ENCODE measurements around the gene CPT1B. TPM values are rescaled to one million over a fixed set of nuclear protein-coding genes. Genes with fewer than 3 reads are reported as not detected.

CPT1B gene
- total RNA-seq, 2 experiments from 2014 or later: 42.9 to 43.7 TPM

GRCh38 chr22:50527921-50528681 lies 50.1 kb downstream of the CPT1B start:
- Mint-ChIP-seq H3K27ac (peak overlapping the region; percentile 88), H3K4me3 (peak overlapping the region; percentile 94), H3K4me1 (ENCODE audit: low read depth) (peaks cover 31% of the 10 kb centered on the region), H3K36me3 (ENCODE audit: low read depth) (peaks cover 27% of the 10 kb centered on the region), H3K9me3 (no peaks in the 10 kb centered on the region), H3K27me3 (no peaks in the 10 kb centered on the region)
- CTCF ChIA-PET: interaction anchor here (0.9 to 4.3 kb wide), 5 partner anchors 20 to 92 kb away, joined by 3 to 67 read pairs (median 5); partner anchors contain the start of gene SYCE3
- POLR2A ChIA-PET: interaction anchor here (0.9 to 6.7 kb wide), 12 partner anchors 9 to 98 kb away, joined by 3 to 175 read pairs (median 7); partner anchors contain the start of genes CHKB, KLHDC7B, LMF2 and NCAPH2
- TF ChIP-seq CTCF (IDR thresholded peaks at IDR 0.05): no peak
- no peak for ATAC-seq
- DNase-seq: no peak
- intact Hi-C loops (cut with micrococcal nuclease): loop anchor here (5.0 kb wide), 1 partner anchor 54 kb away; the partner anchor contains the start of gene CHKB

GRCh38 chr22:50526834-50527801 lies 51.1 kb downstream of the CPT1B start:
- TF ChIP-seq CTCF (IDR thresholded peaks at IDR 0.05): no peak
- intact Hi-C loops (cut with micrococcal nuclease): loop anchor here (5.0 kb wide), 1 partner anchor 55 kb away; the partner anchor contains the start of gene CHKB
- DNase-seq: peak; percentile 71
- peak; percentile 11 for ATAC-seq
- Mint-ChIP-seq H3K9me3 (no peaks in the 10 kb centered on the region), H3K27ac (peak overlapping the region; percentile 88), H3K27me3 (no peaks in the 10 kb centered on the region), H3K36me3 (ENCODE audit: low read depth) (peaks cover 26% of the 10 kb centered on the region), H3K4me3 (peak overlapping the region; percentile 94), H3K4me1 (ENCODE audit: low read depth) (peaks cover 25% of the 10 kb centered on the region)
- ChIA-PET POLR2A (interaction anchor here (0.9 to 6.7 kb wide), 9 partner anchors 11 to 99 kb away, joined by 3 to 175 read pairs (median 8); partner anchors contain the start of genes CHKB, KLHDC7B, LMF2 and NCAPH2), CTCF (interaction anchor here (0.7 to 4.3 kb wide), 6 partner anchors 9 to 93 kb away, joined by 3 to 80 read pairs (median 37); partner anchors contain the start of genes LMF2, NCAPH2 and SYCE3)

GRCh38 chr22:50526108-50526833 lies 52.0 kb downstream of the CPT1B start:
- peak overlapping the region; percentile 94 for H3K4me3 Mint-ChIP-seq
- ChIA-PET CTCF (interaction anchor here (0.8 to 4.3 kb wide), 43 partner anchors 9 to 564 kb away, joined by 3 to 80 read pairs (median 5); partner anchors contain the start of genes ARSA, CHKB, HDAC10 and KLHDC7B), POLR2A (interaction anchor here (0.7 to 6.7 kb wide), 39 partner anchors 11 to 336 kb away, joined by 3 to 175 read pairs (median 5); partner anchors contain the start of genes ADM2, ARSA, CHKB and CPT1B)
- DNase-seq (peak; percentile 90), ATAC-seq (peak; percentile 52)
- H3K9me3 Mint-ChIP-seq: no peaks in the 10 kb centered on the region
- peak overlapping the region; percentile 88 for H3K27ac Mint-ChIP-seq
- peaks cover 25% of the 10 kb centered on the region for H3K4me1 Mint-ChIP-seq (ENCODE audit: low read depth)
- intact Hi-C loops (cut with micrococcal nuclease): loop anchor here (5.0 kb wide), 1 partner anchor 56 kb away; the partner anchor contains the start of gene CHKB
- H3K36me3 Mint-ChIP-seq (ENCODE audit: low read depth): peaks cover 26% of the 10 kb centered on the region
- TF ChIP-seq CTCF (IDR thresholded peaks at IDR 0.05): peak; percentile 89
- no peaks in the 10 kb centered on the region for H3K27me3 Mint-ChIP-seq

- POLR2A ChIA-PET: interaction anchor here (0.7 to 6.7 kb wide), 38 partner anchors 10 to 336 kb away, joined by 3 to 175 read pairs (median 4); partner anchors contain the start of genes ADM2, ARSA, CHKB and CPT1B
- intact Hi-C loops (cut with micrococcal nuclease): loop anchor here (5.0 kb wide), 1 partner anchor 57 kb away; the partner anchor contains the start of gene CHKB
- TF ChIP-seq CTCF (IDR thresholded peaks at IDR 0.05): no peak
- H3K36me3 Mint-ChIP-seq (ENCODE audit: low read depth): peaks cover 28% of the 10 kb centered on the region
- peaks cover 25% of the 10 kb centered on the region for H3K4me1 Mint-ChIP-seq (ENCODE audit: low read depth)
- no peaks in the 10 kb centered on the region for H3K9me3 Mint-ChIP-seq
- peak overlapping the region; percentile 94 for H3K4me3 Mint-ChIP-seq
- no peaks in the 10 kb centered on the region for H3K27me3 Mint-ChIP-seq
- peak overlapping the region; percentile 75 for H3K27ac Mint-ChIP-seq
- CTCF ChIA-PET: interaction anchor here (0.6 to 4.3 kb wide), 49 partner anchors 9 to 564 kb away, joined by 3 to 80 read pairs (median 4); partner anchors contain the start of genes ARSA, CHKB, HDAC10 and KLHDC7B
- DNase-seq: no peak
- ATAC-seq: no peak
These were observed 52.4 kb downstream of the CPT1B start for GRCh38 chr22:50525858-50526107.

Data from activated CD8-positive, alpha-beta T cell treated with anti-CD3 and anti-CD28 coated beads for 36 hours (primary cell).